GM12892 (cell line): ENCODE results near the gene GLRX5.

Source experiments
- DNase-seq: peaks from one replicate; pipeline ENCODE4 v3.0.0; 2011; ENCODE audit not compliant: insufficient read length
- FAIRE-seq: peaks from 2 replicates; lab custom pipeline; 2011; peaks lifted over from hg19 to GRCh38; lab: Jason Lieb, UNC
- POLR2A ChIP-seq: IDR thresholded peaks from 2 replicates; pipeline ENCODE4 v1.6.1; 2011; ENCODE audit warnings: low read depth, low read length, control low read depth
- POLR2AphosphoS5 ChIP-seq: IDR thresholded peaks from 2 replicates; pipeline ENCODE4 v1.6.1; 2011; ENCODE audit warnings: low read depth, low read length, control low read depth
- TAF1 ChIP-seq: IDR thresholded peaks from 2 replicates; pipeline ENCODE4 v1.6.1; 2011; ENCODE audit warnings: low read depth, mild to moderate bottlenecking, control low read depth, low read length, borderline replicate concordance

Gene GLRX5

GRCh38 chr14:95491936-95492608, 42.8 kb upstream of the GLRX5 start:
- FAIRE-seq (no peak), DNase-seq (no peak)
- TF ChIP-seq POLR2A (no peak), POLR2AphosphoS5 (no peak)

- no peak for TF ChIP-seq POLR2AphosphoS5
- DNase-seq (no peak), FAIRE-seq (no peak)
These were observed 41.3 kb upstream of the GLRX5 start for GRCh38 chr14:95493503-95493902.

- DNase-seq (no peak), FAIRE-seq (no peak)
- TF ChIP-seq POLR2AphosphoS5 (no peak), TAF1 (no peak), POLR2A (no peak)
These were observed 40.9 kb upstream of the GLRX5 start for GRCh38 chr14:95493976-95494375.

GRCh38 chr14:95494456-95494855, 40.4 kb upstream of the GLRX5 start:
- DNase-seq (no peak), FAIRE-seq (peak; percentile 68)
- no peak for TF ChIP-seq POLR2A
- no peak for TF ChIP-seq TAF1
- TF ChIP-seq POLR2AphosphoS5: no peak

- FAIRE-seq (no peak), DNase-seq (no peak)
- no peak for TF ChIP-seq POLR2A
- TF ChIP-seq POLR2AphosphoS5: no peak
- no peak for TF ChIP-seq TAF1
These were observed 39.8 kb upstream of the GLRX5 start for GRCh38 chr14:95495076-95495475.

- FAIRE-seq (peak; percentile 99), DNase-seq (peak; percentile 70)
- TF ChIP-seq POLR2AphosphoS5 (peak; percentile 66), POLR2A (peak; percentile 55; the same call in 1 of the 2 replicates), TAF1 (no peak)
These were observed 39.3 kb upstream of the GLRX5 start for GRCh38 chr14:95495538-95496025.

GRCh38 chr14:95496111-95496681, 38.7 kb upstream of the GLRX5 start:
- peak; percentile 38 for FAIRE-seq
- no peak for DNase-seq
- TF ChIP-seq TAF1 (no peak), POLR2AphosphoS5 (no peak), POLR2A (no peak)

- TF ChIP-seq TAF1 (no peak), POLR2A (no peak), POLR2AphosphoS5 (no peak)
- DNase-seq (no peak), FAIRE-seq (no peak)
These were observed 38.1 kb upstream of the GLRX5 start for GRCh38 chr14:95496690-95497259.

- FAIRE-seq: peak; percentile 76
- TF ChIP-seq TAF1: no peak
- TF ChIP-seq POLR2AphosphoS5: no peak
- TF ChIP-seq POLR2A: no peak
- no peak for DNase-seq
These were observed 37.3 kb upstream of the GLRX5 start for GRCh38 chr14:95497561-95498011.

- FAIRE-seq (no peak), DNase-seq (no peak)
- TF ChIP-seq TAF1: no peak
- TF ChIP-seq POLR2AphosphoS5: no peak
- no peak for TF ChIP-seq POLR2A
These were observed 36.1 kb upstream of the GLRX5 start for GRCh38 chr14:95498622-95499353.

GRCh38 chr14:95499354-95499750, 35.5 kb upstream of the GLRX5 start:
- FAIRE-seq (no peak), DNase-seq (no peak)
- TF ChIP-seq POLR2A (no peak), POLR2AphosphoS5 (no peak), TAF1 (no peak)

- FAIRE-seq (no peak), DNase-seq (no peak)
- TF ChIP-seq POLR2AphosphoS5 (no peak), POLR2A (no peak), TAF1 (no peak)
These were observed 34.6 kb upstream of the GLRX5 start for GRCh38 chr14:95500201-95500681.
